Fibroblast of skin of right quadriceps (primary cell): ENCODE results near the gene PCGF1.

Experiments
- DNase-seq: peaks from one replicate; pipeline ENCODE4 v3.0.0-alpha.2; 2013

PCGF1 gene

DNA sequence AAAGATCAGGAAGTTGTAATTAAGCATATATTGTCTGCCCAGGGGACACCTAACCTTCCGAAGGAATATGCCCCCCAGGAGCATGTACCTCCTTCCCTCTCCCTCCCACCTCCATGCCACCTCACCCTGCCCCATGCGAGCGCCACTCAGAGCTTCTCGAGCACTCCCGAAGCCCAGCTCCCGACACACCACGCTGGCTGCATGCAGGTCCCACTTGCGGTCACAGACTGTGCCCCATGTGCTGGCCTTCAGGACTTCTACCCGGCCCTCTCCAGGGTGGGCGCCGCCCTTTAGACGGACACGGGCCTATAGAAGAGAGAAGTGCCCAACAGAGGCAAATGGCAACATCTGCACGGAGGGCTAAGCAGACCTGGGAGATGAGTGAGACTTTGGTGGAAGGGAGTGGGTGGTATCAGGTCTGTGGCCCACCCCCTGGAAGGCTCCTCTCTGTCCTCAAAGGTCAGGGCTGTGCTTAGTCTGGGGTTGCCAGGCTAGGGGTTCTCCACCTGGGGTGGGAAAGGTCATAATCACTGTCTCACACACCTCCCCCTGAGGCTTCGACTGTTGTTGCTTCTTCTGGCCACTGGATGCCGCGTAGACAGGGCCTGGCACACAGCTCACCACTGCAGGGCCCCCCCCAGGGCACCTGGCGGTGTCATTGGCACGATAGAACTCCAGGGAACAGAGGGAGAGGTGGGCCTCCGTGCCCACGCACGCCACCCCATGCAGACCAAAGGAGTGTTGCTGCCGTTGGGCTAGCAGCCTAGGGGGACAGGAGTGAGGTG lies 28.9 kb upstream of the PCGF1 start:
- no peak for DNase-seq

DNA sequence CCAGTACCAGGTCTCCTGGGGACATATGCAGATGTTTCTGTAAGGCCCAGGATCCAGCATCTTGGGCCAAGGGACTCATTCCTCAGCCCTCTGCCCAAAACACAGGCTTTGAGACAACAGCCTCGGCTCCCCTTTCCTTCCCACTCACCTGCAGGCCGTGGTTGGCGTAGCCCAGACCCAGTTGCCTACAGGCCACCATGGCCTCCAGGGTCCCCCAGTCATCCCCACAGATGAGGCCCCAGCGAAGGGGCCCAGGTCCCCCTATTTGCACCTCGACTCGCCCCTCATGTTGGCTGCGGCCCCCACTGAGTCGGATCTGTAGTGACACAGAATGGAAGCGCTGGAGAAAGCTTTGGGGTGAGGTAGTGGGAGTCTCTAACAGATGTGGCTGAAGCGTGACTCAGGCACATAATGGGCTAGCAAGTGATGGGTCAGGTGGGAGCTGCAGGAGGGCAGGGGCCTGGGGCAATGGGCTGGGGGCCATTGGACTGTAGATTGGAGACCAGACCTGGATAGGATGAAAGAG lies 28.0 kb upstream of the PCGF1 start:
- DNase-seq: no peak

DNA sequence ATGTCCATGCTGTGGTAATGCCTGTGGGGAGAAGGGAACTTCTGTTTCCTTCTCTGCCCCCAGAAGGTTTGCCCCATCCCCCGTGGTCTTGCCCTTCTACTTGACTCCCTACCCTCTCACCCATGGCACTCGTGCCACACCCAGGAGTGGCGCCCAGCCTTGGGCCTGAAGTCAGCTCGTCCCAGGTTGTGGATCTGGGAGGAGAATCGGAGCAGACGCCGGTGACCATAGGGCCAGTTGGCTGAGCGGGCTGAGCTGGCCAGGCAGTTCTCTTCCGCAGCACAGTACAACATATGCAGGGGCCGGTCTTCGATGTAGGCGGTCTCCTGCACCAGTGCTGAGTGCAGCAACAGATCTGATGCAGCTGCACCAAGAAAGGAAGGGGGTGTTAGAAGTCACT lies 26.9 kb upstream of the PCGF1 start:
- no peak for DNase-seq

DNA sequence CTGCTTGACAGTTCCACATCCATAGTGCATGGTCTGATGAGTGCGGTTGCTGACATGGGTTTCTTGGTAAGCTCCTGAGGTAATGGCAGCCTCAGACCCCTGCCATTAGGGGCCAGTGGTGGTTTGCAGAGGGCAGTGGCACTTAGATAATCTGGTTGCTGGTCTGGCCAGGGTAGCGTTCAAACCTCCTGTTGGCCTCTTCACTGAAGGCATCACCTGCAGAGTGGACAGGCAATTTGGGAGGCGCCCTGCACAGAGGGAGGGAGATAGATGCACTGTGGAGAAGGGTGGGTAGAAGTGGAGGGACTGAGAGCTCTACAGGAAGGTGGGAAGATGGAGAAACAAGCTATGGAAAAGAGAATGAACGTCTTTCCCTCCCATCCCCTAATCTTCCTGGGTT lies 26.0 kb upstream of the PCGF1 start:
- DNase-seq: no peak

DNA sequence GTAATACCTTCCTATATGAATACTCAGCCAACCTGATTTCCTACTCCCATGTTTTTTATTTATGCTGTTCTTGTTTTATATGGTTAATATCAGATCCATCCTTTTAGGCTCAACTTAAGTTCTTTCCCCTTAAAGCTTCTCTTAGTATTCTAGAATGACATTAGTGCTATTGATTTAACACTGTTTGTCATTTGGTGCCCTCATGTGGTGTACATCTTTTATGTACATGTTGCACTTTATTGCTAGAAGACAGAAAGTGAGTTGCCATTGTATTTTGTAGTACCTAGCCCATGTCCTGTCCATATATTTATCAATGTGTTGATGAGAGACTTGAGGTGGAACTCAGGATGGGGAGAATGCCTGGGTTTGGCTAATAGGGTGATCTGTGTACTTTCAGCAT lies 24.7 kb upstream of the PCGF1 start:
- DNase-seq: peak; percentile 51

DNA sequence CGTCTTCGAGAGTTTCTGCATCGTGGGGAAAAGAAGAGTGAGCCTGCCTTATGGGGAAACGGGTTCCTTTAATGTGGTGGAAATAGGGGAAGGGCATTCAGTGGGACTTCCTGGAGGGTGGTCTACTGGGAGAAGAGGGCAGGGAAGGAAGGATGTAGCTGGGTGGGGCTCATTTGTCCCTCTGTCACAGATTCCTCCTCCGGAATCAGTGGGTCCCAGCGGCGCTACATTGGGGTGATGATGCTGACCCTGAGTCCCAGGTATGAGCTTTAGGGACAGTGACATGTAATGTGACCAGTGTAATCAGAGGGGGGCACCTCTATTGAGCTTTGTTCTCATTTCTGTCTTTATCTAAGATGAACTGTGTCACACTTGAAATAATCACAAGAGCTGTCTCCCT lies 24.2 kb upstream of the PCGF1 start:
- no peak for DNase-seq

DNA sequence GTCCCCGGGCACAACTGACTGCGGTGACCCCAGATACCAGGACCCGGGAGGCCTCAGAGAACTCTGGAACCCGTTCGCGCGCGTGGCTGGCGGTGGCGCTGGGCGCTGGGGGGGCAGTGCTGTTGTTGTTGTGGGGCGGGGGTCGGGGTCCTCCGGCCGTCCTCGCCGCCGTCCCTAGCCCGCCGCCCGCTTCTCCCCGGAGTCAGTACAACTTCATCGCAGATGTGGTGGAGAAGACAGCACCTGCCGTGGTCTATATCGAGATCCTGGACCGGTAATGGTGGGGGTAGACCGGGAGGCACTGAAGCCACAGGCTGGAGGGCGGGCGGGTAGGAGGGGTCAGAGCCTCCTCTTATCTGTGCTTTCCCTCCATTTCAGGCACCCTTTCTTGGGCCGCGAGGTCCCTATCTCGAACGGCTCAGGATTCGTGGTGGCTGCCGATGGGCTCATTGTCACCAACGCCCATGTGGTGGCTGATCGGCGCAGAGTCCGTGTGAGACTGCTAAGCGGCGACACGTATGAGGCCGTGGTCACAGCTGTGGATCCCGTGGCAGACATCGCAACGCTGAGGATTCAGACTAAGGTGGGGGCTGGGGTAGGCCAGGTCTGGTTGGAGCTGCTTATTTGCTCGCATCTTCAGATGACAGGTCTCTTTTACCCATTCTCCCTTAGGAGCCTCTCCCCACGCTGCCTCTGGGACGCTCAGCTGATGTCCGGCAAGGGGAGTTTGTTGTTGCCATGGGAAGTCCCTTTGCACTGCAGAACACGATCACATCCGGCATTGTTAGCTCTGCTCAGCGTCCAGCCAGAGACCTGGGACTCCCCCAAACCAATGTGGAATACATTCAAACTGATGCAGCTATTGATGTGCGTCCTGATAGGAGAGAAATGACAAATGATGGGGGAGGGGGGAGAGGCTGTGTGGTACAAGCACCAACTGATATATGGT lies 23.0 kb upstream of the PCGF1 start:
- no peak for DNase-seq

DNA sequence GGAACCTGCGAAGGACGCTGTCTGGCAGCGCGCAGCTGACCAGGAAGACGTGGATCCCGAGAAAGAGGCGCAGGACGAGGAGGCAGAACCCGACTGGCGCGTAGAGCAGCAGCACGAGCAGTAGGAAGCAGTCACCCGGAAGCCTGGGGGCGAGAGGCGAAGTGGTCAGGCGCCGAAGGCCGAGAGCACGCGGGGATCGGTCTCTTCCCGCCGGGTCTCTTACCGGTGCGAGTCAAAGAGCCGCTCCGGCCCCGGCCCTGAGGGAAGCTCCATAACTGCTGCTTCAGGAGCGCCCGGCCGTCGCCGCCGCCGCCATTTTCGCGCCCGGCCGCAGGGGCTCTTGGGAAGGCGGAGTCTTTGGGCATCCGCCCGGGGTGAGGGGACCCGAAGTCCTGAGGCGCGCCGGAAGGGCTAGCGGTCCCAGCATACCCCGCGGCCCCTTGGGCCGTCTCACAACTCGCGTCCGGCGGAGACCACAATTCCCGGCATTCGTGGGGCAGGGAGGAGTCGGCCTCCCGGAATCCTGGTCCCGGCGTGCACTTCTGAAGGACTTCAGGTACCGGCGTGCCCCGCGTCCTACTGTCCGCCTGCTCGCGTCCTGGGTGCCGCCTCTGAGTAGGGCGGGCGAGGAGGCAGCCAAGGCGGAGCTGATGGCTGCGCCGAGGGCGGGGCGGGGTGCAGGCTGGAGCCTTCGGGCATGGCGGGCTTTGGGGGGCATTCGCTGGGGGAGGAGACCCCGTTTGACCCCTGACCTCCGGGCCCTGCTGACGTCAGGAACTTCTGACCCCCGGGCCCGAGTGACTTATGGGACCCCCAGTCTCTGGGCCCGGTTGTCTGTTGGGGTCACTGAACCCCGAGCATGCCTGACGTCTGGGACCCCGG lies 22.1 kb upstream of the PCGF1 start, which contains the start of the genes AUP1 and HTRA2:
AUP1 (minus strand) TSS at position 350 of the 882 bp plus-strand sequence; CDS start at position 273, 77 bp downstream.
HTRA2 (plus strand) TSS at position 577 of the 882 bp plus-strand sequence; CDS start at position 651, 74 bp downstream.
- DNase-seq: peak; percentile 99

DNA sequence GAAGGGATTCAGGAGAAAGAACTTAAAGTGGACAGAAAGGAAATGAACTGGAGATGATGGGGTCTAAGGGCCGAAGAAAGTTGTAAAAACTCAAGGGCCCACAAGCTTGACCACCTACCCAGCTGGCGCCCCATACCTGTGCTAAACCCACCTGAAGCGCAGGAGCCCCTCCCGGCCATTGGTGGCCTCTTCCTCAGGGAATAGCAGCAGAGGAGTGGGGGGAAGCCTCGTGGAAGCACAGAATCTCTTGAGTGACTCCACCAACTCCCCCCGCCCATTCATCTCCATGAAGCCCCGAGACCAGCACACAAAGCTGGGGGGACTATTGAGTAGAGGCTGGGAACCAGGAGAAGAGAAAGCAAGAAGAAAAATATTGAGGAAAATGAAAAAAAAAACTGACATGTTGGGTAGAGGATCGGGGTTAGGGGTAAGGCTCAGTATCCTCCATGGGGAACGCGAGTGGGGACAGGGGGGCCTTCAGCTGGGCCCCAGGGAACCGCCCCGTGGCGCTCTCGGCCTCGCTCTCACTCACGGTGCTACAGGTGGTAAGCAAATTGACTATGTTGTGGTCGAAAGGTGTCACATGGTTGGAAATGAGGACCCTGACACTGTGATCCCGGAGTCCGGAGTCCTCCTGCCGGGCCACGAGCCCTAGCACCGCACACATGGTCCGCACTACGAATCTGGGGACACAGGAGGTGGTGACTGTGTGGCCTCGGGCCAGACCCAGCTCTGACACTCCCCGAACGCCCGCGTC lies 21.3 kb upstream of the PCGF1 start:
- DNase-seq: no peak

DNA sequence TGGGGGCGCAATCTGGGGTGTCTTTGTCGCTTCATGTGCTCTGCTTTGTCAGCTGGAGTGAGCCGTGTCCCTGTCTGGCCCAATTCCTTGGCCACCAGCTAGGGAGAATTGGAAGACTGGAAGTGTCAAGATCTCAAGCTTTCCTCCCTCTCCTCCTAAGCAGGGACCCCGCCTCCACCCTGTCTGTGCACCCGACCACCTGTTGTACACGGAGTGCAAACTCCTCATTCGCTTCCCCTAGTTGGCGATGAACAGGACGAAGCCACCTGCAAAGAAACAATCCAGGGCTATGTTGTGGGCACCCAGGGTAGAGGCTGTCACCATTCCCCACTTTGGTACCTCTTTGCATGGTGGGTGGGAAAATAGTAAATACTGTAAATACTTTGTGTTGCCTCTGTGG lies 20.2 kb upstream of the PCGF1 start:
- no peak for DNase-seq

DNA sequence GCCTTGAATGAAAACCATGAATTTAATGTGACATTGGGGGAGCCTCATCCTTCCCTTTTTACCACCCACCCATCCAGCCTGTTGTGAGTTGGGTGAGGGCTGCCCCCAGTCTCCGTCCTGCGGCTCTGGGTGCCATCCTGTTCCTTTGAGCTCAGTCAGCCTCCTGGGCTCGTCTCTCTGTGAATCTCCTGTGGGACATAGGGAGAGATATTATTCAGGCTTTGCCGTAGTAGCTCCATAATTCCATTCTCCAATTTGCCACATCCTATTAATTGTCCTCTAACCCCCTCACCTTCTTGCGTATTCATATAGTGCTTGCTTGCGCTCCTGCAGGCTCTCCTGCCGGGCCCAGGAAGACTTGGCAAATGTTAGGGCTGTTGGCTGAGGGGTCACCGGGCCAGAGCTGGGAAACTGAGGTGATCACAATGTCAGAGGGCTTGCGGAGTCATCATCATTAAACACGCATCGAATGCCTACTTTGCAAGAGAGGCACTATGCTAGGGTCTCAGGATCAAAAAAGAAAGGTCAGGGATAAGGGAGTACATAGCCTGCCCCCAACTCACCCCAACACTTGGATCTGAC lies 19.2 kb upstream of the PCGF1 start:
- no peak for DNase-seq

DNA sequence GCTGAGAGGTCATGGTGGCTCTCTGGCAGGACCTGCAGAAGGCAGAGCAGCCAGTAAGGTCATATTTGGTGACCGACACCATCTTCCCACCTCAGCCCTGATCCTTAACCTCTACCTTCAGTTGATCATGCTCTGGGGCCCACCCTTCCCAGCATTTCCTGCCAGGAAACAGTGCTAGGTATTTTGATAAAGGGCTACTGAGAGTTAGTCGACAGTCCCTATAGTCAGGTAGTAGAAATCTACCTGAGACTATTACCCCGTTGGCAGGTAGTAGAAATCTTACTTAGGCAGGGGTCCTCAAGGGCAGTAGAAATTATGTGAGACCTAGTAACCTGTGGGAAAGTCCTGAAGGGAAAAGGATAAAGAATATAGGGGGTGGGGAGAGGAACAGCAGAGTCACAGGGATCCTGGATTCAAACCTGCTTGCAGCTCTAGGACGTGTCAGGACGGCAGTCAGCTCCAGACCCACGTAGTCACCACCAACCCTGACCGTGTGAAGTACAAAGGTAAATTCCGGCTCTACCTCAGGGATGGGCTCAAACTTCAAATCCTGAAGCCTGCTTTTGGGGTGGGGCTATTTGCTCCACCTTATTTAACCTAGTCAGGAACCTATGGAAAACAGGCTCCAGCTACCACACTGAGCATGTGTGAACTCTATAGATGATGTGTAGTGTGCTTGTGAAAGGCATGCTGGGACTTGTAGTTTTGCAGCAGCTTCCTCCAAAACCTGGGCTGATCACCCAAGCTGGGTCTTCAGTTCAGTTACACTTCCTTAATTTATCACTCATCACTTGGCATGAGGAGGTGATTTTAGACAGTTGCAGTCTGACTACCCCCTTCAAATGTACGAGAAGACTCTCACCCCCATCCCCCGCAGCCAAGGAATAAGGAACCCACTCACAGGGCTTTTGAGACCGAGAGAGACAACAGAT lies 18.5 kb upstream of the PCGF1 start, which contains the start of gene DQX1:
DQX1 (minus strand) TSS at position 515 of the 932 bp plus-strand sequence; CDS start at position 13, 502 bp downstream.
- peak; percentile 17 for DNase-seq

DNA sequence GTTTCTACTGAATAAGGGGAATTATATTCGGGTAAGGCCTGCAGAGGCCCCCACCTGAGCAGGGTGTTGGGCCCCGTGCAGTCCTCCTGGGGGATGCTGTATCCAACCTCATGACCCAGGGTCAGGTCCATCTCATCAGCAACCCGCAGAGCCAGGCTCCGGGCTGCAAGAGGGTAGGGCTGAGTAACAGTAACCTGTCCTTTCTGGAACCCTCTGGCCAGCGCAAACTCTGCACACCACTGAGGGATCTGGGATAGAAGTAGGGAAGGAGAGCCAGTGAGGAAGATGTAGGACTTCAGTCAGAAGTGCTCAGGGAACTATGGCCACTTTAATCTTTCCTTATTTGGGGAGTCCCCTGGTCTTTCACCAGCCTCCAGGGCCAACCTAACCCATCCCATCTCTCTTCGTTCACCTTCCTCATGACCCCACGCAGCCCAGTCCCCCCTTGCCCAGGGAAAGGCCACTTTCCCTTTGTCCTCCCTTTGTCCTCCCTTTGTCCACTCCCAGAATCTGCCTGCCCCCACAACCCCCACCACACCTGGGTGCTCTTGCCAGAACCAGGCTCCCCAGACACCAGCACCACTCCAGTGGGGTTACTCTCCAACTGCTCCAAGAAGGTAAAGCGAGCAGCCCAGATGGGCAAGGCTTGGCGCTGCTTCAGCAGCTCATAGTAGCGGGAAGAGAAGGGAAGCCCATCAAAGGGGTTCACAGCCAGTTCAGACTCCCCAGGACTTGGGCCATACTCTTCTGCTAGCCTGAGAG lies 17.6 kb upstream of the PCGF1 start:
- DNase-seq: no peak

DNA sequence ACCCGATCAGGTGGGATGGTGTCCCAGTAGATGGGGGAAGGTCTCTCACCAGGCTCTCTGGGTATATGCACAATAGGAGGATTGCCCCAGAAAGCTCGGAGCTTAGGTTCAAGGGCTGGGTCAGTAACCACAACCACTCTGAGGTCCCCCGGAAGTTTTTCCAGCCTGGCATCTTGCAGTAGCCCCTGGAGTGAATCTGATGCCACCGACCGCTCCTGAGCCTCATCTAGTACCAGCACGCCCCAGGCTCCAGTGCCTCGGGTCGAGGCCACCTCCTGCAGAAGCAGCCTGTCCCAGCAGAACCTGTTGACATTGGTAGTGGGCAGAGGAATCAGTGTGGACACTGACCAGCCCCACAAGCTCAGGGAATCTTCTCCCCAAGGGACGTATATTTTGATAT lies 16.5 kb upstream of the PCGF1 start:
- no peak for DNase-seq

DNA sequence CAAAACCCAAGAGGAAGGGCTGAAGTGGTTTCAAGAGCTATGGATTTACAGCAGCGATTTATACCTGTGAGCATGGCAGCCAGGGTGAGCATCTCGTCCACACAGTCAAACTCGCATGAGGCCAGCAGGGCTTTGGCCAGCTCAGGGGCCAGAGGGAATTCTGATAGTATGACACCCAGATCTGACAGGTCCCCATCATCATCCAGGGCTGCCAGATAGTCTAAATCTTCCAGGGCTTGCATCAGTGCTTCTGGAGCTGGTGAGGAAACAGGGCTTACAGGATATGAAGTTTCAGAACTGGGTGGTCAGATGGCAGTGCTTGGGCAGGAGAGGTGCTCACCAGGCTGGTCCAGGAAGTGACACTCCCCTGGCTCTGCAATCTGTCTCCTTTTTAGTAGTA lies 15.0 kb upstream of the PCGF1 start:
- no peak for DNase-seq

DNA sequence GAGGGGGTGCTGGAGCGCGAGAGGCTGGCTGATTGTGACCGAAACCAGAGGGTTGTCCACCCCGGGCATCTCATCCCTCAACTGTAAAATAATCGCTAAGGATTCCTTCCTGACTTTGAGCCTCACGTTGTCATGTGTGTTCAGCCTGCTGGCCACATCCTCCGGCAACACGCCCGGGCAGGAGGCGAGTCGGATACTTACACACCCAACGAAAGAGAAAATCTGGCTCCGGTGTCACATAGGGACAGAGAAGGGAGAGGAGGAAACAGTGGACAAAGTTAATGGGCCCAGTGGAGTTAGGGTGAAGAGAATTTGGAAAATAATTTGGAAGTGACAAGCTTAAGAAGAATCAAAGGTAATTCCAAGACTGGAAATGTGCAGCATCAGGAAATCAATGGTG lies 9.2 kb upstream of the PCGF1 start:
- no peak for DNase-seq

DNA sequence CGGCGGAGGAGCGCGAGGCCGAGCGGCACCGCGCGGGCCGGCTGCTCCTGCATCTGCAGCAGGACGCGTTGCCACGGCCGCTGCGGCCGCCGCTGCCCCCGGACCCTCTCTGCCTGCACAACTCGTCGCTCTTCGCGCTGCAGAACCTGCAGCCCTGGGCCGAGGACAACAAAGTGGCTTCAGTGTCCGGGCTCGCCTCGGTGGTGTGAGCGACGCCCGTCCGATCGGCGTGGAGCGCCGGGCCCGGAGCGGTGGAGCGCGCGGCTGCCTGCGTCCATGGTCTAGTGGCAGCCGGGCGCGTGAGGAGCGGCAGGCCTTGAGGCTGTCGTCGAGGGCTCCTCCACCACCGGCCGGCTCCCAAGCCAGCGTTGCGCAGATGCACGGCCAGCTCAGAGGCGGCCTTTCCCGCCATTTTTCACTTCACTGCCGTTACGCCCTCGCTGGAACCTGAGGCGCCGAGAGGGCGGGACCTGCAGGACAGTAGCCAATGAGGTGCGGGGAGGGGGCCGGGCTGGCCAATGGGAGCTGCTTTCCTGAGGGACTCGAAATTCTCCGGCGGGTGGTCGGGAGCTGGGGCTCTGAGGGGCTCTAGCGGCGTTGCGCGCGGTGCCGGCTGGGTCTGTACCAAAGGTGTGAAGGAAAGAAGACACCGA lies 8.6 kb upstream of the PCGF1 start:
- peak; percentile 58 for DNase-seq

DNA sequence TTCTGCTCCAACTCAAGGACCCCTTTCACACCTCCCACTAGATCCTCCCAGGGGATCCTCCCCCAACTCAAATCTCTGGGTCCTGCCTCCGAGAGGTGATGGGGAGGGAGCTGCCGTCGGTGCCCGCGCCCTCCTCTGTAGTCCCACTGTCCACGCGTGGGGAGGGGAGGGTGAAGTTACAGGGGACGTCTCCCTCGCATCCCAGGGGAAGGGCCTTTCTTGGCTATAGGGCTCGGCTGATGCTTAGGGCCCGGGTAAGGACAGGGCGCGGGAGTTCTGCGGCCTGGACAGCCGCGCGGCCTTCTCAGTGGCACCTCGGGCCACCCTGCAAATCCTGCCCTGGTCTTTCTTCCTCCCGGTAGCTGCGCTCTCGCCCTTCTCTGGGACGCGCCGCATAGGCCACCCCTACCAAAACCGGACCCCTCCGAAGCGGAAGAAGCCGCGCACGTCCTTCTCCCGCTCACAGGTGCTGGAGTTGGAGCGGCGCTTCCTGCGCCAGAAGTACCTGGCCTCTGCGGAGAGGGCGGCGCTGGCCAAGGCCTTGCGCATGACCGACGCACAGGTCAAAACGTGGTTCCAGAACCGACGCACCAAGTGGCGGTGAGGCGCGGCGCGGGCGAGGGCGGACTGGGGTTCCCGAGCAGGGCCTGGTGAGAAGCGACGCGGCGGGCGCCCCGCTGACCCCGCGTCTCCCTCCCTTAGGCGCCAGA lies 7.9 kb upstream of the PCGF1 start:
- no peak for DNase-seq
